Mesodermal cell (in vitro differentiated cells): ENCODE measurements around the gene PRXL2A. TPM values are rescaled to one million over a fixed set of nuclear protein-coding genes. Genes with fewer than 3 reads are reported as not detected.
"Not testable (repeated sequence)": the region's sequence is repeated elsewhere in the genome, so short reads cannot be mapped to it uniquely, and the experiment has no call there.

Source experiments
- H3K27ac ChIP-seq: 2 replicates; pipeline ENCODE4 v1.7.0; 2013; ENCODE audit warnings: mild to moderate bottlenecking, low read depth, low read length, moderate library complexity; ENCODE audit not compliant: severe bottlenecking
- H3K36me3 ChIP-seq: 2 replicates; pipeline ENCODE4 v1.7.1; 2013; ENCODE audit warnings: mild to moderate bottlenecking, low read length, moderate library complexity; ENCODE audit not compliant: control insufficient read depth, insufficient read depth
- H3K4me1 ChIP-seq: one replicate; pipeline ENCODE4 v1.7.1; 2013; ENCODE audit warnings: mild to moderate bottlenecking, low read length; ENCODE audit not compliant: insufficient read depth, control insufficient read depth, poor library complexity, severe bottlenecking
- H3K4me3 ChIP-seq: 2 replicates; pipeline ENCODE4 v1.7.0; 2013; ENCODE audit warnings: low read length, control low read depth, mild to moderate bottlenecking; ENCODE audit not compliant: insufficient read depth, poor library complexity, severe bottlenecking; ENCODE audit errors: extremely low read depth
- H3K9me3 ChIP-seq: 2 replicates; pipeline ENCODE4 v1.7.1; 2013; ENCODE audit warnings: mild to moderate bottlenecking, low read length, moderate library complexity; ENCODE audit not compliant: control insufficient read depth
- WGBS, 2 experiments: methylation state at CpG; one replicate each; pipeline ENCODE4 v1.1.5; 2013; ENCODE audit warnings: missing lambda C conversion rate in 2 of 2; ENCODE audit not compliant: insufficient coverage in 2 of 2; 5-methylcytosine and 5-hydroxymethylcytosine counted together
- polyA plus RNA-seq, 2 experiments: library from polyadenylated mRNA; stranded (reverse); fragments of 50-300 nt; gene quantifications; one replicate each; pipeline ENCODE4 v1.2.3, GENCODE V29; 2013

The PRXL2A gene
- 87.4 TPM for polyA plus RNA-seq (2013, experiment 1 of 2)
- 88.2 TPM for polyA plus RNA-seq (2013, experiment 2 of 2)

GRCh38 chr10:80408242-80409101, at the start of gene PRXL2A:
PRXL2A (plus strand) TSS chr10:80408551; CDS start chr10:80420468, 11,917 bp downstream.
- Histone ChIP-seq H3K27ac (peak within 1 kb of the TSS; percentile 62), H3K36me3 (peaks cover 7% of the 10 kb centered on the region), H3K4me3 (peak within 1 kb of the TSS; percentile 70), H3K4me1 (peaks cover 15% of the 10 kb centered on the region), H3K9me3 (no peaks in the 10 kb centered on the region)
- 1 to 2% methylated on average over 79 to 89 of the region's 96 CpGs for WGBS, 2 experiments

GRCh38 chr10:80358925-80359324, 49.4 kb upstream of the PRXL2A start:
- 100% methylated on average over 1 of the region's 2 CpGs; no CpG with 5 or more reads in 1 of the 2 experiments for WGBS, 2 experiments
- not testable (repeated sequence) for H3K4me3 ChIP-seq, H3K36me3 ChIP-seq, H3K9me3 ChIP-seq, H3K4me1 ChIP-seq, H3K27ac ChIP-seq

- H3K36me3 ChIP-seq: no peaks in the 10 kb centered on the region
- H3K9me3 ChIP-seq: no peaks in the 10 kb centered on the region
- no peaks in the 10 kb centered on the region for H3K4me1 ChIP-seq
- 93 to 96% methylated on average over 15 to 22 of the region's 22 CpGs for WGBS, 2 experiments
- no peak overlapping the region for H3K27ac ChIP-seq
- H3K4me3 ChIP-seq: no peak overlapping the region
Measured at GRCh38 chr10:80359644-80360043, 48.7 kb upstream of the PRXL2A start.

- Histone ChIP-seq H3K4me3 (no peak overlapping the region), H3K27ac (no peak overlapping the region), H3K9me3 (peaks cover 7% of the 10 kb centered on the region), H3K4me1 (no peaks in the 10 kb centered on the region), H3K36me3 (no peaks in the 10 kb centered on the region)
- 88 to 100% methylated on average over 1 of the region's 1 CpG for WGBS, 2 experiments
Measured at GRCh38 chr10:80365510-80365909, 42.8 kb upstream of the PRXL2A start.

- Histone ChIP-seq H3K4me1 (no peaks in the 10 kb centered on the region), H3K36me3 (no peaks in the 10 kb centered on the region), H3K27ac (no peak overlapping the region), H3K9me3 (peaks cover 5% of the 10 kb centered on the region), H3K4me3 (no peak overlapping the region)
- 77 to 80% methylated on average over 5 to 6 of the region's 6 CpGs for WGBS, 2 experiments
Measured at GRCh38 chr10:80371467-80371866, 36.9 kb upstream of the PRXL2A start.

- no peak overlapping the region for H3K4me3 ChIP-seq
- WGBS, 2 experiments: 84% methylated on average over 5 of the region's 5 CpGs; no CpG with 5 or more reads in 1 of the 2 experiments
- H3K36me3 ChIP-seq: no peaks in the 10 kb centered on the region
- no peak overlapping the region for H3K27ac ChIP-seq
- H3K9me3 ChIP-seq: no peaks in the 10 kb centered on the region
- no peaks in the 10 kb centered on the region for H3K4me1 ChIP-seq
Measured at GRCh38 chr10:80372675-80373074, 35.7 kb upstream of the PRXL2A start.

- no peaks in the 10 kb centered on the region for H3K36me3 ChIP-seq
- no peak overlapping the region for H3K27ac ChIP-seq
- no peaks in the 10 kb centered on the region for H3K9me3 ChIP-seq
- H3K4me3 ChIP-seq: no peak overlapping the region
- no peaks in the 10 kb centered on the region for H3K4me1 ChIP-seq
- WGBS, 2 experiments: 83 to 86% methylated on average over 1 to 2 of the region's 2 CpGs
Measured at GRCh38 chr10:80373502-80373901, 34.8 kb upstream of the PRXL2A start.

- Histone ChIP-seq H3K36me3 (no peaks in the 10 kb centered on the region), H3K4me1 (no peaks in the 10 kb centered on the region), H3K9me3 (no peaks in the 10 kb centered on the region), H3K4me3 (no peak overlapping the region), H3K27ac (no peak overlapping the region)
- WGBS, 2 experiments: 80 to 97% methylated on average over 1 to 3 of the region's 3 CpGs
Measured at GRCh38 chr10:80379701-80380100, 28.6 kb upstream of the PRXL2A start.

GRCh38 chr10:80380185-80380584, 28.2 kb upstream of the PRXL2A start:
- H3K36me3 ChIP-seq: no peaks in the 10 kb centered on the region
- H3K4me1 ChIP-seq: no peaks in the 10 kb centered on the region
- WGBS, 2 experiments: 71 to 95% methylated on average over 4 of the region's 4 CpGs
- no peak overlapping the region for H3K27ac ChIP-seq
- no peaks in the 10 kb centered on the region for H3K9me3 ChIP-seq
- no peak overlapping the region for H3K4me3 ChIP-seq

- 8% methylated on average over 2 of the region's 4 CpGs; no CpG with 5 or more reads in 1 of the 2 experiments for WGBS, 2 experiments
- Histone ChIP-seq H3K27ac (no peak overlapping the region), H3K9me3 (no peaks in the 10 kb centered on the region), H3K36me3 (no peaks in the 10 kb centered on the region), H3K4me1 (no peaks in the 10 kb centered on the region), H3K4me3 (no peak overlapping the region)
Measured at GRCh38 chr10:80382989-80383388, 25.4 kb upstream of the PRXL2A start.

- 90 to 93% methylated on average over 9 of the region's 9 CpGs for WGBS, 2 experiments
- no peak overlapping the region for H3K27ac ChIP-seq
- H3K4me3 ChIP-seq: no peak overlapping the region
- no peaks in the 10 kb centered on the region for H3K9me3 ChIP-seq
- H3K4me1 ChIP-seq: no peaks in the 10 kb centered on the region
- no peaks in the 10 kb centered on the region for H3K36me3 ChIP-seq
Measured at GRCh38 chr10:80390740-80391139, 17.6 kb upstream of the PRXL2A start.
